HCT116 (cell line): ENCODE results near the gene MTG2. TPM values are rescaled to one million over a fixed set of nuclear protein-coding genes. Genes with fewer than 3 reads are reported as not detected.
A peak's percentile ranks its signal among the peaks of the same experiment; 100 is the strongest.

Source experiments
- ATAC-seq: fragments of 200-7000 bp; cut with Tn5 transposase; 2 replicates; pipeline ENCODE4 v1.9.1; 2020; ENCODE audit warnings: mild to moderate bottlenecking, moderate library complexity
- BruUV-seq: library from RNA; stranded (reverse); fragments of 400-500 nt; replicated peaks from 2 replicates; lab custom pipeline; 2021; lab: Mats Ljungman, UMichigan
- CTCF ChIA-PET: fragments of 300-600 bp; sonication (Branson Sonifier 250); formaldehyde crosslinking; loops from one replicate; lab custom pipeline; 2021; ENCODE audit warnings: antibody characterized with exemption; lab: Charles Lee
- POLR2A ChIA-PET: fragments of 300-600, 350-600 bp; sonication (Branson Sonifier 250); formaldehyde crosslinking; loops from one replicate; lab custom pipeline; 2021; ENCODE audit warnings: antibody characterized with exemption; lab: Charles Lee
- RAD21 ChIA-PET, 2 experiments: fragments of 300-600 bp; sonication (Branson Sonifier 250); formaldehyde crosslinking; loops; one replicate each; lab custom pipeline; 2023; ENCODE audit warnings: low total read pairs in 2 of 2; ENCODE audit not compliant: uncharacterized antibody in 2 of 2, unreplicated experiment in 2 of 2, low non-redundant PET in 1 of 2; lab: Charles Lee
- DNase-seq: peaks from one replicate; pipeline ENCODE4 v3.0.0-alpha.2; 2010; ENCODE audit warnings: low read depth, low spot score
- H2AFZ ChIP-seq: fragments of 200-600 bp; shearing (Covaris generic), sonication (generic); 2 replicates; pipeline ENCODE4 v1.6.1; 2017; ENCODE audit warnings: low read depth, mixed run types, mixed read lengths, antibody characterized with exemption, low read length; ENCODE audit not compliant: poor library complexity, severe bottlenecking
- H3K27ac ChIP-seq: 2 replicates; pipeline ENCODE4 v1.5.1; 2012; ENCODE audit warnings: low read depth, low read length
- H3K27me3 ChIP-seq: fragments of 200-600 bp; sonication (generic); 2 replicates; pipeline ENCODE4 v1.6.1; 2016; ENCODE audit warnings: mixed run types, low read length, mixed read lengths; ENCODE audit not compliant: insufficient read depth
- H3K36me3 ChIP-seq, 2 experiments: fragments of 200-500 bp in 1 of 2; fragments of 200-600 bp in 1 of 2; sonication (Bioruptor generic) in 1 of 2; sonication (generic) in 1 of 2; 2 replicates each; pipeline versions ENCODE4 v1.5.1 to v1.6.1; 2014 to 2016; ENCODE audit warnings: low read length in 2 of 2, inconsistent platforms in 1 of 2, mixed read lengths in 1 of 2, mixed run types in 1 of 2; ENCODE audit not compliant: insufficient read depth in 2 of 2, control insufficient read depth in 1 of 2
- H3K4me1 ChIP-seq, 2 experiments: fragments of 200-600 bp in 1 of 2; sonication (generic) in 1 of 2; 2 replicates each; pipeline versions ENCODE4 v1.5.1 to v1.6.1; 2012 to 2017; ENCODE audit warnings: low read length in 2 of 2, inconsistent platforms in 1 of 2, mild to moderate bottlenecking in 1 of 2, mixed read lengths in 1 of 2, mixed run types in 1 of 2, moderate library complexity in 1 of 2; ENCODE audit not compliant: insufficient read depth in 2 of 2, control insufficient read depth in 1 of 2
- H3K4me2 ChIP-seq: fragments of 200-600 bp; sonication (generic); 2 replicates; pipeline ENCODE4 v1.6.1; 2017; ENCODE audit warnings: mixed run types, low read length, mixed read lengths
- H3K4me3 ChIP-seq, 2 experiments: fragments of 200-600 bp in 1 of 2; sonication (generic) in 1 of 2; replicated peaks in 1 of 2; 2 replicates each; pipeline ENCODE4 v1.5.1; 2011 to 2016; ENCODE audit warnings: low read length in 2 of 2, control low read depth in 1 of 2, low read depth in 1 of 2, mild to moderate bottlenecking in 1 of 2, mixed read lengths in 1 of 2, mixed run types in 1 of 2
- H3K79me2 ChIP-seq: fragments of 200-600 bp; sonication (generic); 2 replicates; pipeline ENCODE4 v1.6.1; 2017; ENCODE audit warnings: mild to moderate bottlenecking, mixed run types, low read length, moderate library complexity, mixed read lengths; ENCODE audit not compliant: insufficient read depth
- H3K9ac ChIP-seq: fragments of 200-600 bp; sonication (generic); 2 replicates; pipeline ENCODE4 v1.6.1; 2016; ENCODE audit warnings: low read length, mixed read lengths
- H3K9me2 ChIP-seq: fragments of 200-600 bp; sonication (generic), shearing (Covaris generic); 2 replicates; pipeline ENCODE4 v1.6.1; 2017; ENCODE audit warnings: mixed run types, mild to moderate bottlenecking, moderate library complexity; ENCODE audit not compliant: insufficient read depth
- H3K9me3 ChIP-seq, 2 experiments: fragments of 200-500 bp in 1 of 2; fragments of 200-600 bp in 1 of 2; sonication (Bioruptor generic) in 1 of 2; sonication (generic) in 1 of 2; 2 replicates each; pipeline ENCODE4 v1.6.1; 2014 to 2017; ENCODE audit warnings: low read length in 2 of 2, mixed read lengths in 2 of 2, inconsistent platforms in 1 of 2, low read depth in 1 of 2, mild to moderate bottlenecking in 1 of 2, mixed run types in 1 of 2, moderate library complexity in 1 of 2; ENCODE audit not compliant: control insufficient read depth in 1 of 2, insufficient read depth in 1 of 2
- H4K20me1 ChIP-seq: fragments of 200-600 bp; sonication (generic), shearing (Covaris generic); 2 replicates; pipeline ENCODE4 v1.6.1; 2017; ENCODE audit warnings: mixed run types, mild to moderate bottlenecking, moderate library complexity; ENCODE audit not compliant: insufficient read depth
- EGR1 ChIP-seq: IDR thresholded peaks from 2 replicates; pipeline ENCODE4 v1.6.1; 2012; ENCODE audit warnings: low read depth
- EZH2 ChIP-seq: fragments of 200-600 bp; sonication (generic); IDR thresholded peaks from 2 replicates; pipeline ENCODE4 v1.6.1; 2017; ENCODE audit warnings: antibody characterized with exemption, mixed run types
- FOSL1 ChIP-seq: IDR thresholded peaks from 2 replicates; pipeline ENCODE4 v1.6.1; 2012; ENCODE audit warnings: low read depth
- SIN3A ChIP-seq: IDR thresholded peaks from 2 replicates; pipeline ENCODE4 v1.6.1; 2012; ENCODE audit warnings: low read depth
- intact Hi-C: fragments of 100-400 bp; cut with micrococcal nuclease; formaldehyde crosslinking; loops from 2 replicates; pipeline ENCODE4 v1.10.0; 2022
- total RNA-seq: library from RNA; stranded (reverse); gene quantifications from one replicate; pipeline ENCODE4 v1.2.1, GENCODE V29; 2021; ENCODE audit not compliant: unreplicated experiment
- TF ChIP-seq, protein P1 (sequence below): IDR thresholded peaks from 2 replicates; pipeline ENCODE4 v1.6.1; 2011; ENCODE audit warnings: mild to moderate bottlenecking, low read length, moderate library complexity; ENCODE audit not compliant: insufficient replicate concordance; ENCODE audit errors: extremely low read depth
- TF ChIP-seq, protein P2 (sequence below), 3 experiments: fragments of 200-600 bp in 1 of 3; sonication (generic) in 1 of 3; IDR thresholded peaks in 2 of 3; conservative IDR thresholded peaks in 1 of 3; 2 replicates each; pipeline ENCODE4 v1.5.1; 2012 to 2017; ENCODE audit warnings: low read depth in 2 of 3, low read length in 2 of 3, antibody characterized with exemption in 1 of 3, borderline replicate concordance in 1 of 3, control low read depth in 1 of 3, mild to moderate bottlenecking in 1 of 3, mixed read lengths in 1 of 3, mixed run types in 1 of 3, moderate library complexity in 1 of 3; ENCODE audit not compliant: insufficient read depth in 1 of 3

MTG2 gene
- total RNA-seq, 1 experiment from 2014 or later: 43.3 TPM

DNA sequence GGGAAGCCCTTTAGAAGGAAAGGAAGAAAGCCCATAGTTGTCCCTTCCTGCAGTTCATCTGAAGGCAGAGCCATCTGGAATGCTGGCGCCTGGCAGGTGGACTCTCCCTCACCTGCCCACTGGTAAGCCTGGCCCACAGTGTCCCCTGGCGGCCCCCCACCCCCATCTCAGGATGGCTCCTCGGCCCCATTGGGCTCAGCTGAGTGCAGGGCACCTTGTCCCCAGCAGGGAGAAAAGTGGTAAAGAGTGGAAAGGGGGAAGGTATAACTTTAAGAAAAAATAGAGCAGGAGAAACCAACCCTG is 26.6 kb upstream of the MTG2 start (continued):
- TF ChIP-seq, protein P1, sequence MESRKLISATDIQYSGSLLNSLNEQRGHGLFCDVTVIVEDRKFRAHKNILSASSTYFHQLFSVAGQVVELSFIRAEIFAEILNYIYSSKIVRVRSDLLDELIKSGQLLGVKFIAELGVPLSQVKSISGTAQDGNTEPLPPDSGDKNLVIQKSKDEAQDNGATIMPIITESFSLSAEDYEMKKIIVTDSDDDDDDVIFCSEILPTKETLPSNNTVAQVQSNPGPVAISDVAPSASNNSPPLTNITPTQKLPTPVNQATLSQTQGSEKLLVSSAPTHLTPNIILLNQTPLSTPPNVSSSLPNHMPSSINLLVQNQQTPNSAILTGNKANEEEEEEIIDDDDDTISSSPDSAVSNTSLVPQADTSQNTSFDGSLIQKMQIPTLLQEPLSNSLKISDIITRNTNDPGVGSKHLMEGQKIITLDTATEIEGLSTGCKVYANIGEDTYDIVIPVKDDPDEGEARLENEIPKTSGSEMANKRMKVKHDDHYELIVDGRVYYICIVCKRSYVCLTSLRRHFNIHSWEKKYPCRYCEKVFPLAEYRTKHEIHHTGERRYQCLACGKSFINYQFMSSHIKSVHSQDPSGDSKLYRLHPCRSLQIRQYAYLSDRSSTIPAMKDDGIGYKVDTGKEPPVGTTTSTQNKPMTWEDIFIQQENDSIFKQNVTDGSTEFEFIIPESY: no peak
- TF ChIP-seq SIN3A (no peak), EZH2 (no peak)
- TF ChIP-seq, all 23 proteins: peak for 0

DNA sequence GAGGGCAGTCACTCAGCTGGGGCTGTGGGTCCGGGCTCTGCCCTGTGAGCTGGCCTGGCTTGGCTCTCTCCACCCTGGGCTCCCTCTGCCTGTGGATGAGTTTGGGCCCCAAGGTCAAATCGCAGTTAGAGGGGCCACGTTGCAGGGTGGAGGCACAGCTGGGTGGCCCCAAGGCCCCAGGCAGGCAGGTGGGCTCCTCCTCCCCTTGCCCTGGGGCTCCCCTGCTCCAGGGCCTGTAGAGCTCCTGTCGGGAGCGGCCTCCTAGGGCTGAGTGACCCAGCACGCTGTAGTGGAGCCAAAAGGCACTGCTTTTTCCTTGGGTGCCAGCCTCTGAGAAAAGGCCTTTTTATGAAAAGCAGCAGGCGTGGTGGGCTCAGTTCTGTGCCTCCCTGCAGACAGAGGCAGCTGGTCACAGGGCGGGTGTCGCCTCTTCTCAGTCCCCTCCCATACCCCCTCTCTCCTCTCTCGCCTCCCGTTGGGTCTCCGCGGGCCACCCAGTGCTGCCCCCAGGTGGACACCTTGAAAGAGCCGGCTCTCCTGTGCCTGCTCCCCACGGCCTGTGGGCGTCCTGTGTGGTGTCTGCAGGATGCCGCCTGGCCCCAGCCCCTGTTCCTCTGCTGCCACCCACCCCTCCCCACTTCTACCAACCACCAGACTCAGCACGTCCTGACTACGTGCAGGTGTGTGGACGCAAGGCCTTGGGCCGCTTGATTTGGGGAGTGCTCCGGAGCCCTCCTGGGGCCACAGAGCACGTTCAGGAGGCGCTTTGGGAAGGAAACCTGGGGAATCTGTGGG is 26.0 kb upstream of the MTG2 start:
- ATAC-seq: peak; percentile 80
- ChIA-PET CTCF (interaction anchor here (0.7 to 1.4 kb wide), 4 partner anchors 11 to 146 kb away, joined by 3 to 8 read pairs (median 4); partner anchors contain the start of gene LSM14B), POLR2A (no interaction called here), RAD21 (no interaction called here)
- Histone ChIP-seq H3K9me3 (no peaks in the 10 kb centered on the region), H3K27ac (peak overlapping the region; percentile 63), H3K36me3 (peaks cover 5 to 28% of the 10 kb centered on the region in 2 experiments; a peak in 1 of 4 replicates), H3K79me2 (peaks cover 92% of the 10 kb centered on the region), H3K4me1 (peaks cover 46 to 69% of the 10 kb centered on the region in 2 experiments), H3K27me3 (no peaks in the 10 kb centered on the region), H3K4me2 (peak overlapping the region; percentile 47), H3K4me3 (no peak overlapping the region), H4K20me1 (peaks cover 3% of the 10 kb centered on the region; the same call in 1 of the 2 replicates), H2AFZ (no peak overlapping the region), H3K9me2 (no peaks in the 10 kb centered on the region), H3K9ac (no peak overlapping the region)
- no TSS peak for BruUV-seq
- DNase-seq: peak; percentile 46
- intact Hi-C loops: loop anchor here (1.0 kb wide), 1 partner anchor 145 kb away; no protein-coding TSS in a partner anchor
- TF ChIP-seq FOSL1 (no peak), EGR1 (no peak)
- TF ChIP-seq, protein P2, sequence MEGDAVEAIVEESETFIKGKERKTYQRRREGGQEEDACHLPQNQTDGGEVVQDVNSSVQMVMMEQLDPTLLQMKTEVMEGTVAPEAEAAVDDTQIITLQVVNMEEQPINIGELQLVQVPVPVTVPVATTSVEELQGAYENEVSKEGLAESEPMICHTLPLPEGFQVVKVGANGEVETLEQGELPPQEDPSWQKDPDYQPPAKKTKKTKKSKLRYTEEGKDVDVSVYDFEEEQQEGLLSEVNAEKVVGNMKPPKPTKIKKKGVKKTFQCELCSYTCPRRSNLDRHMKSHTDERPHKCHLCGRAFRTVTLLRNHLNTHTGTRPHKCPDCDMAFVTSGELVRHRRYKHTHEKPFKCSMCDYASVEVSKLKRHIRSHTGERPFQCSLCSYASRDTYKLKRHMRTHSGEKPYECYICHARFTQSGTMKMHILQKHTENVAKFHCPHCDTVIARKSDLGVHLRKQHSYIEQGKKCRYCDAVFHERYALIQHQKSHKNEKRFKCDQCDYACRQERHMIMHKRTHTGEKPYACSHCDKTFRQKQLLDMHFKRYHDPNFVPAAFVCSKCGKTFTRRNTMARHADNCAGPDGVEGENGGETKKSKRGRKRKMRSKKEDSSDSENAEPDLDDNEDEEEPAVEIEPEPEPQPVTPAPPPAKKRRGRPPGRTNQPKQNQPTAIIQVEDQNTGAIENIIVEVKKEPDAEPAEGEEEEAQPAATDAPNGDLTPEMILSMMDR (IDR thresholded peaks at IDR 0.05 in 2 of 3, conservative IDR thresholded peaks at IDR 0.05 in 1 of 3; ENCODE audit: borderline replicate concordance in 1 of 3, insufficient read depth in 1 of 3, low read depth in 2 of 3, low read length in 2 of 3): peak in 2 of 3 experiments; percentile 79 to 85; a peak in 5 of 6 replicates
- TF ChIP-seq, all 23 proteins: peak for 1
